Bronchial epithelial cell (primary cell): Measurements from ENCODE around the gene ADD3. TPM values are rescaled to one million over a fixed set of nuclear protein-coding genes. Genes with fewer than 3 reads are reported as not detected.

Source experiments
- DNase-seq: peaks from one replicate; pipeline ENCODE4 v3.0.0-alpha.2; 2010; ENCODE audit warnings: low read depth
- FAIRE-seq: peaks from 2 replicates; lab custom pipeline; 2011; peaks lifted over from hg19 to GRCh38; lab: Jason Lieb, UNC
- H3K27me3 ChIP-seq: 2 replicates; pipeline ENCODE4 v1.5.1; 2011; ENCODE audit warnings: low read length; ENCODE audit not compliant: control insufficient read depth, insufficient read depth
- H3K36me3 ChIP-seq: 2 replicates; pipeline ENCODE4 v1.5.1; 2011; ENCODE audit warnings: low read length; ENCODE audit not compliant: control insufficient read depth, insufficient read depth
- H3K4me3 ChIP-seq: 2 replicates; pipeline ENCODE4 v1.5.1; 2011; ENCODE audit warnings: mild to moderate bottlenecking, low read depth, low read length, control low read depth
- CTCF ChIP-seq: IDR thresholded peaks from 2 replicates; pipeline ENCODE4 v1.5.1; 2011; ENCODE audit warnings: mild to moderate bottlenecking, moderate library complexity, low read length, control low read depth, inconsistent platforms; ENCODE audit not compliant: insufficient read depth, severe bottlenecking
- total RNA-seq: library from RNA; depleted of rRNA; stranded (reverse); fragments of >200 nt; gene quantifications from 2 replicates; pipeline ENCODE4 v1.2.1, GENCODE V29; 2014

ADD3 gene
- total RNA-seq, 1 donor from 2014 or later = 39.5 TPM

- H3K4me3 ChIP-seq = no peak overlapping the region
- FAIRE-seq = no peak
Measured at GRCh38 chr10:110058212-110058611, 50.4 kb downstream of the ADD3 start.

GRCh38 chr10:110059925-110060324 is 52.1 kb downstream of the ADD3 start:
- Histone ChIP-seq H3K36me3 (no peaks in the 10 kb centered on the region), H3K27me3 (no peaks in the 10 kb centered on the region), H3K4me3 (no peak overlapping the region)
- DNase-seq (no peak), FAIRE-seq (peak; percentile 40)
- TF ChIP-seq CTCF = no peak

More at GRCh38 chr10:110058212-110058611, 50.4 kb downstream of the ADD3 start:
- TF ChIP-seq CTCF = no peak
- DNase-seq = no peak
- no peaks in the 10 kb centered on the region for H3K27me3 ChIP-seq
- no peaks in the 10 kb centered on the region for H3K36me3 ChIP-seq

GRCh38 chr10:110061687-110062086 is 53.9 kb downstream of the ADD3 start:
- TF ChIP-seq CTCF = no peak
- DNase-seq (no peak), FAIRE-seq (no peak)
- no peaks in the 10 kb centered on the region for H3K27me3 ChIP-seq
- H3K4me3 ChIP-seq = no peak overlapping the region
- no peaks in the 10 kb centered on the region for H3K36me3 ChIP-seq

GRCh38 chr10:110065269-110065668 is 57.5 kb downstream of the ADD3 start:
- no peaks in the 10 kb centered on the region for H3K36me3 ChIP-seq
- FAIRE-seq (no peak), DNase-seq (no peak)
- H3K4me3 ChIP-seq = no peak overlapping the region
- TF ChIP-seq CTCF = no peak
- no peaks in the 10 kb centered on the region for H3K27me3 ChIP-seq

GRCh38 chr10:110067960-110068770 is 60.4 kb downstream of the ADD3 start:
- FAIRE-seq (no peak), DNase-seq (no peak)
- Histone ChIP-seq H3K27me3 (no peaks in the 10 kb centered on the region), H3K4me3 (no peak overlapping the region), H3K36me3 (no peaks in the 10 kb centered on the region)
- no peak for TF ChIP-seq CTCF
